Measurements from ENCODE around the gene GNRH2. TPM values are rescaled to one million over a fixed set of nuclear protein-coding genes. Genes with fewer than 3 reads are reported as not detected.

Gene GNRH2
- total and polyA plus RNA-seq, 2 donors (not counting 3 experiments of a cell fraction or from before 2014, with no cell fraction given): 1.9 TPM; not detected in 1

- Histone ChIP-seq H3K27me3 (ENCODE audit: control insufficient read depth in 2 of 2, insufficient read depth in 2 of 2, low read length in 2 of 2) (no peaks in the 10 kb centered on the region), H2AFZ (ENCODE audit: low read depth, low read length) (no peak overlapping the region), H3K4me3 (replicated peaks in 1 of 3; ENCODE audit: insufficient read depth in 1 of 3, low read depth in 1 of 3, low read length in 3 of 3) (no peak overlapping the region), H3K36me3 (ENCODE audit: control insufficient read depth in 2 of 2, extremely low read depth in 1 of 2, insufficient read depth in 2 of 2, low read length in 2 of 2) (peaks cover 2 to 18% of the 10 kb centered on the region in 2 experiments), H3K79me2 (ENCODE audit: control insufficient read depth, insufficient read depth, low read length) (peaks cover 5% of the 10 kb centered on the region), H3K4me1 (ENCODE audit: control insufficient read depth, extremely low read depth, insufficient read depth, low read length) (peaks cover 12% of the 10 kb centered on the region), H3K27ac (ENCODE audit: insufficient read depth, low read depth, low read length) (no peak overlapping the region), H4K20me1 (replicated peaks; ENCODE audit: control insufficient read depth, extremely low read depth, insufficient read depth, low read length) (no peaks in the 10 kb centered on the region), H3K9ac (replicated peaks; ENCODE audit: extremely low read depth, insufficient read depth, low read length) (no peak overlapping the region), H3K9me3 (replicated peaks; ENCODE audit: control insufficient read depth, insufficient read depth, low read length) (no peaks in the 10 kb centered on the region), H3K4me2 (ENCODE audit: insufficient read depth, low read length) (no peak overlapping the region), H3K9me1 (replicated peaks; ENCODE audit: control insufficient read depth, extremely low read depth, insufficient read depth, low read length) (no peaks in the 10 kb centered on the region)
- POLR2A ChIA-PET: interaction anchor here (0.5 kb wide), 1 partner anchor 12 kb away, joined by 4 read pairs; no protein-coding TSS in a partner anchor
- DNase-seq (ENCODE audit: low read depth, low spot score) (peak; percentile 31), FAIRE-seq (no peak)
- no peak for TF ChIP-seq POLR2A (IDR thresholded peaks at IDR 0.05; ENCODE audit: low read depth, low read length)
- no peak for TF ChIP-seq JUN (IDR thresholded peaks at IDR 0.05; ENCODE audit: borderline replicate concordance, insufficient read depth, insufficient read length, low read depth)
- TF ChIP-seq POLR2AphosphoS5 (IDR thresholded peaks at IDR 0.05; ENCODE audit: insufficient read depth, low read depth, low read length): no peak
- no peak for TF ChIP-seq MAX (IDR thresholded peaks at IDR 0.05; ENCODE audit: insufficient read depth, insufficient read length)
- TF ChIP-seq GATA2 (IDR thresholded peaks at IDR 0.05; ENCODE audit: insufficient read depth, insufficient read length, low read depth, low read length): no peak
- no peak for TF ChIP-seq CTCF (IDR thresholded peaks at IDR 0.05; ENCODE audit: extremely low read depth in 1 of 2, insufficient read depth in 1 of 2, low read depth in 1 of 2, low read length in 2 of 2)
- no peak for TF ChIP-seq MYC (IDR thresholded peaks at IDR 0.05; ENCODE audit: low read depth, low read length)
- no peak for TF ChIP-seq EZH2 (IDR thresholded peaks at IDR 0.05; ENCODE audit: borderline replicate concordance, low read depth, low read length, severe bottlenecking)
- TF ChIP-seq FOS (IDR thresholded peaks at IDR 0.05; ENCODE audit: borderline replicate concordance, insufficient read depth, low read length): no peak
- intact Hi-C loops (cut with micrococcal nuclease): no loop called here
- no TSS peak for BruUV-seq (replicated peaks)
- CTCF ChIA-PET: interaction anchor here (1.1 to 2.1 kb wide), 3 partner anchors 12 to 286 kb away, joined by 3 to 7 read pairs (median 4); no protein-coding TSS in a partner anchor
- dilution Hi-C loops (cut with MboI; ENCODE audit: extremely low pct_ligation_motif_present, low sequenced_read_pairs): no loop called here
These were observed 1.5 kb upstream of the GNRH2 start for GRCh38 chr20:3041854-3042409.
